Cardiac septum (tissue), 1 donor: Measurements from ENCODE around the gene NMBR. TPM values are rescaled to one million over a fixed set of nuclear protein-coding genes. Genes with fewer than 3 reads are reported as not detected.
"Not testable (repeated sequence)": the region's sequence is repeated elsewhere in the genome, so short reads cannot be mapped to it uniquely, and the experiment has no call there.

Source experiments
- DNase-seq: peaks from one replicate; pipeline ENCODE4 v3.0.0-alpha.2; 2020; ENCODE audit warnings: low spot score
- intact Hi-C: fragments of 100-400 bp; cut with DNase I; formaldehyde crosslinking; loops from one replicate; pipeline ENCODE4 v1.14.0; 2022
- total RNA-seq: library from RNA; stranded (reverse); fragmentation: NEBNext Ultra II Directional; extraction: Animal tissue kit (Norgen Biotek cat#: 25700); gene quantifications from one replicate; pipeline ENCODE4 v1.2.1, GENCODE V29; 2021
- donor health status: DM: no; HTN: no; CAD: no.

The NMBR gene
- total RNA-seq, 1 donor from 2014 or later = not detected

DNA sequence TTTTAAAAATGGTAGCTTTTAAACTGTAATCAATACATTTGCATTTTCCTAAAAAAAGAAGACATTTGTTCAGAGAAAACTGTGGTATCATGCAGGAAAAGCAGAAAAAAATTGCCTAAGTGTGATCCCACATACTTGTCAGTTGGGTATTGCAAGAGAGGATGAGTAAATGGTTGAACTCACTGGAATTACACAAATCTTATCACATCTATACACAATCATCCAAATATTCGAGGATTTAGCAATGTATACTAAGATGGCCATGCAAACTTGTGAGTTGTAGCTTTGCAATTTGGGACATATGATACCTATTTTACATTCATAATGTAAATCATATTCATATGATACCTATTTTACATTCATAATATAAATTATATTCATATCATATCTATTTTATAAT is 72.4 kb downstream of the NMBR start:
- intact Hi-C loops = no loop called here

DNA sequence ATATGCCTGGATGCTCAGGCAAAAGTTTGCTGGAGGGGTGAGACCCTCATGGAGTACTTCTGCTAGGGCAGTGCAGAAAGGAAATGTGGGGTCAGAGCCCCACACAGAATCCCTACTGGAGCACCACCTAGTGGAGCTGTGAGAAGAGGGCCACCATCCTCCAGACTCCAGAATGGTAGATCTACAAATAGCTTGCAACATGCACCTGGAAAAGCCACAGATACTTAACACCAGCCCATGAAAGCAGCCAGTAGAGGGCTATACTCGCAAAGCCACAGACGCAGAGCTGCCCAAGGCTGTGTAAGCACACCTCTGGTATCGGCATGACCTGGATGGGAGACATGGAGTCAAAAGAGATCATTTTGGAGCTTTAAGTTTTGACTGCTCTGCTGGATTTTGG is 74.9 kb downstream of the NMBR start:
- intact Hi-C loops = no loop called here
- no peak for DNase-seq

More for the DNA sequence above, 72.4 kb downstream of the NMBR start:
- DNase-seq = no peak

DNA sequence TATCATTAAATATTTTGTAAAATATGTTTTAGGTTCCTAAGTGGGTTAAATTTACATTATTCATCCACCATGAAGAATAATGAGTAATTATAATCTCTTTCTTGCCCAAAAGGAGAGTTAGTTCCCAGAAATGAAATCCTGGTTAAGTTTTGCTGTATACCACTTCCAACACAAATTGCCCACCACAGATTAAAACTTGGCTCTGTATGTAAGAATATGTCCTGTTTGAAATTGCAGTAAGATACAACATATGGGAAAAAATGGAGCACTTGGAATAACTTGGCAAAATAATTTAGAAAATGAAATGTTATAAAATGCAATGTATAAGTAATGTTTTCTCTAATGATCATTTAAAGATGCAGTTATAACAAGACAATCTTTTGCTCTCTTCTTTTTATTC is 78.5 kb downstream of the NMBR start:
- intact Hi-C loops = no loop called here

DNA sequence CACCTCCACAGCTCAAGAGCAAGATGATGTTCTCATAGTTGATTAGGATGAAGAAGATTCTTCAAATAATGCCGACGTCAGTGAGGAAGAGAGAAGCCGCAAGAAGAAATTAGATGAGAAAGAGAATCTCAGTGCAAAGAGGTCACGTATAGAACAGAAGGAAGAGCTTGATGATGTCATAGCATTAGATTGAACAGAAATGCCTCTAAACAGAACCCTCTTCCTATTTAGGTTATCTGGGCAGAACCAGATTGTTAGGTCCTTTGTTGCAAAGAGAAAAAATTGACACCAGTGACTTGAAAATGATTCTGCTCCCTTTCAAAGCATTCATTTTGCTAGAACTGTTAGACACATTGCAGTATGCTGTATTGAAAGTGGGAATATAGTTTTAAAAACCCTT is 84.1 kb downstream of the NMBR start:
- intact Hi-C loops, DNase-seq: not testable (repeated sequence)

More for the DNA sequence above, 78.5 kb downstream of the NMBR start:
- DNase-seq = no peak

DNA sequence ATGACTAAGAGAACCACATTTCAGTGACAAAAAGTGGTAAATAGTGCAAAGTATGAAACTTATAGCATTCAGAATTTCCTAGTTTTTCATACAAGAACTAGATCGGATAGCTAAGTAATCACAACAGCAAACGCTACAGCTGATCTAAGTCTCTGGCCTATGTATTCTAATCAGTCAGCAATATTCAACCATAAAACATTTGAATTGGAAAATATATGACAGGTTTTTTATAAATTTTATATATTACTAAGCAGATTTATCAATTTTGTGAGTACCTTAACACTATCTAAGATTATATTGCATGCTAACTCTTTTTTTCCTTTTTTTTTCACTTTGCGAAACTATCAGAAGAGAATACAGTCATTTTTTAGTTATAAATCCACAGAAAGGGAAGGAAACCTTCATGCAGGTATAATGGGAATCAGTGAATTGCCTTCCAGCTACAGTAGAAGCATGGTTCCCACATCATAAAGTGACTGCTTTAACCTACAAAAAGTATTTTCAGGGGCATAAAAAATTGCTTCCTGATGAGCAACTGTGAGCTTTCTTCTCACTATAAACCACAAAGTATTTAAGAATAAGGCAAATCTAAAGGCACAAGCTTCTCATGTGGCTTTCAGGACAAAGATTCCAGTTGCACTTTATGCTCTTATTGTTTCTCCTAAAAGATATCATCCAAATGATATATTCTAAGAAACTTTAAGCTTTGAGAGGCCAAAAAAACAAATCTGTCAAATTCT is 88.2 kb downstream of the NMBR start:
- intact Hi-C loops = no loop called here
- DNase-seq = no peak

DNA sequence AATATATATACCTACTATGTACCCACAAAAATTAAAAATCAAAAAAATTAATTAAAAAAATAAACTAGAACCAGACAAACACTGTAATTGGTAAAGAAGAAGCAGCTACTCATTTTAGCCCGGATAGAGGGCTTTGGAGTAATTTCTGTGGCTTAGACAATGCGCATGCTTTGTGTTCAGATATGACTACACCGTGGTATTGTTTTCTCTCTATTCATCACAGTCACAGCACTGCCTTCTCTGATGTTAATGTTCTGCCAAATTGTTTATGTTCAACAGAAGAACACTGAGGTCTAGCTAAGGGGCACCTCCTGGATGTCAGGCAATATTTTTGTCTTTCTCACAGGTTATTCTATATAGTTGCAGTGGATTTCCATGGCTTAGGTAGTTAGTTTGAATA is 91.7 kb downstream of the NMBR start:
- intact Hi-C loops = no loop called here
- DNase-seq = no peak

DNA sequence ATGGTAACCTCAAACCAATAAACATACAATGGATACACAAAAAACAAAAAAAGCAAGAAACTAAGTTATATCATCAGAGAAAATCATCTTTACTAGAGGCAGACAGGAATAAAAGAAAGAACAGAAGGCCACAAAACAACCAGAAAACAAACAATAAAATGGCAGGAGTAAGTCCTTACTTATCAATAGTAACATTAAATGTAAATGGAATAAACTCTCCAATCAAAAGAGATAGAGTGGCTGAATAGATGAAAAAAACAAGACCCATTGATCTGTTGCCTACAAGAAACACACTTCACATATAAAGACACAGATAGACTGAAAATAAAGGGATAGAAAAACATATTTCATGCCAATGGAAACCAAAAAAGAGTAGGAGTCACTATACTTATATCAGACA is 95.5 kb downstream of the NMBR start:
- intact Hi-C loops = no loop called here
- DNase-seq = no peak

DNA sequence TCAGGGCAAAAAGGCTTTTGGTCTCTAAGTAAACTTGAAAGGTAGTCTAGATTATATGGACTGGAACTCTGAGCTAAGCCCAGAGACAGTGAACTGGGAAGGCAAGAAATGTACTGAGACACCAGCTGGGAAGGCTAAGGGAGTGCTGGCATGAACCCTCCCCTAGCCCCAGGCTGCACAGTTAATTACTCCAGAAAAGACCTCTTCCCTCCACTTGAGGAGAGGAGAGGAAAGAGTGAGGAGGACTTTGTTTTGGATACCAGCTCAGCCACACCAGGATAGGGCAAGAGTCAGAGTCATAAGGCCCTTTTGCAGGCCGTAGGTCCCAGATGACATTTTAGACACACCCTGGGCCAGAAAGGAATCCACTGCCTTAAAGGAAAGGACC is 98.3 kb downstream of the NMBR start:
- DNase-seq = no peak
- intact Hi-C loops = no loop called here

DNA sequence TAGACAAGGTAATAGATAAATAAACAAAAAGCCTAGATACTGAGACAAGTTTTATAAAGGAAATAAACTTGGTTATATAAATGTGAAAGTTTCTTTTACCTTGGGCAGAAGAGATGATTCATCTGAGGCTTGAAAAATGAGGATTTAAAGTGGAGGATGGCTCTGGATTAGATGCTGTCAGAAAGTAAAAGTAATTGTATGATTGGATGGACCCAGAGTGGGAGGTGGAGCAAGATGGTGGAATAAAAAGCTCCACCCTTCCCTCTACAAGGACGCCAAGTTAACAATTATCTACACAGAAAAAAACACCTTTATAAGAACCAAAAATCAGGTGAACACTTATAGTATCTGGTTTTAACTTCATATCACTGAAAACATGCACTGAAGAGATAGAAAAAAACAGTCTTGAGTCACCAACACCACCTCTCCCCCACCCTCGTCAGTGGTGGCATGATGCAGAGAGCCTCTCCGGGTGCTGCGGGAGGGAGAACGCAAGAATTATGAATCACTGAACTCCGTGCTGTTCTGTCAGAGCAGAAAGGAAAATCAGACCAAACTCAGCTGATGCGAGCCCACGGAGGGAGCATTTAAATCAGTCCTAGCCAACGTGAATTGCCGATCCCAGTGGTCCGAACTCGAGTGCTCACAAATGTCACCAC is 98.9 kb downstream of the NMBR start:
- intact Hi-C loops = no loop called here
- no peak for DNase-seq

DNA sequence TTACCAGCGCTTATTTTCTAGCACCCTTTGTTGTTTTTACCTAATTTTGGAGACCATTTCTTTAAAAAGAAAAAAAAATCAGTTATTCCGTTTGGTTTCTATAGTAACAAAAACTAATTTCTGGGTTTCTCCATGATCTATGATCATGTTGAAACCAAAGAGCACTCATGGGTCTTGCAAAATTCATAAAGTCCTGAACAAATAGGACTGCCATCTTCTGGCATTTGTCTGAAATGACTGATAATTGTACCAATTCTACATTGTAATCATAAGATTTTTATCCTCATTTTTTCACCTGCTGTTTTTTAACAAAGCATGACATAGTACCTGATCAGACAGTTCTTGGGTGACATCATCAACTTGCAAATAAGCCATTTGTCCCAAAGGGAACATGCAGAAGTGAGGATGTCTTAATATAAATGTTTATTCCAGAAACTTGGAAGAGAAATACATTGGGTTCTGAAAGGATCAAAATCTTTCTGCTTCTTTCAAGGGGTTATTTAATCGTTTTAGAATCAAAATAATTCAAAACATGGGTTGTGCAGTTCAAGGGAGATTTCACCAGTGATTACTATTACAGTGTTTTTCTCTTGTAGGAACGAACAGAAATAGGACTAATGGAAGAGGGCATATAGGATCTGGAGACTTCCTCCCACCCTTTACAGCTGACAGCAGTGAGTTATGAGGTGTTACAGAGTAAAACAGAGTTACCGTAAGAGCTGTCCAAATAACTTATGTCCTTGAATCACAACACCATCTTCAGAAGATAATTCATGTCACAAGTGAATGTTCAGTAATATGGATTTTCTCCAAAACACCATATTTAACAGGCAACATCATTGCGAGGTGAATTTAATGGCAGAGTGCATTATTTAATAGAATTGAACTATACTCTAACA is 101.3 kb downstream of the NMBR start:
- no peak for DNase-seq
- intact Hi-C loops = no loop called here

DNA sequence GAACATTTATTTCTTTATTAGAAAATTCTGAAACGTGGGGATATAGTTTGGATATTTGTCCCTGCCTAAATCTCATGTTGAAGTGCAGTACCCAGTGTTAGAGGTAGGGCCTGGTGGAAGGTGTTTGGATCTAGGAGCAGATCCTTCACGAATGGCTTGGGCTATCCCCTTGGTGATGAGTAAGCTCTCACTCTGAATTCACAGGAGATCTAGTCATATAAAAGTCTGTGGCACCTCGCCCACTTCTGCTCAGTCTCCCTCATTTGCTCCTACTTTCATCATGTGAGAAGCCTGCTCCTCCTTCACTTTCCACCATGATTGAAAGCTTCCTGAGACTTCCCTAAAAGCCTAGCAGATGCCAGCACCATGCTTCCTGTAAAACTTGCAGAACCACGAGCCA is 111.0 kb downstream of the NMBR start:
- intact Hi-C loops = no loop called here
- no peak for DNase-seq

DNA sequence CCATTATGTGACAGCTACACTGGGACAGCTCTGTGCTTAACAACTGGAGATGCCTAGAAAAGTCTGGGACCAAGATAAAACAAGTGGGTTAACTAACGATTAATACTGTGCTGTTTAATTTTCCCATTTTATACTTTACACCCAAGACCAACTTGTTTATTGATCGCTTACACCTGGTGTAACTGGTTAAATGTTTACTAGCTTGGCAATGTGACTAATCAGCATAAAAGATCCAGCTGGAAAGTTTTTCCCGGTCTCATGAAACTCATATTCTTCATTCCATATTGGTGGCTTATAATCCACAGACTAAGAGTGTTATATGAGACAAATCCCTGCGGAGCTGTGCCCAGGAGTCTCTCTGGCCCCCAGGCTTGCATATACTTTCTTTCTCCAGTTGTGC is 115.9 kb downstream of the NMBR start:
- intact Hi-C loops = no loop called here
- no peak for DNase-seq

DNA sequence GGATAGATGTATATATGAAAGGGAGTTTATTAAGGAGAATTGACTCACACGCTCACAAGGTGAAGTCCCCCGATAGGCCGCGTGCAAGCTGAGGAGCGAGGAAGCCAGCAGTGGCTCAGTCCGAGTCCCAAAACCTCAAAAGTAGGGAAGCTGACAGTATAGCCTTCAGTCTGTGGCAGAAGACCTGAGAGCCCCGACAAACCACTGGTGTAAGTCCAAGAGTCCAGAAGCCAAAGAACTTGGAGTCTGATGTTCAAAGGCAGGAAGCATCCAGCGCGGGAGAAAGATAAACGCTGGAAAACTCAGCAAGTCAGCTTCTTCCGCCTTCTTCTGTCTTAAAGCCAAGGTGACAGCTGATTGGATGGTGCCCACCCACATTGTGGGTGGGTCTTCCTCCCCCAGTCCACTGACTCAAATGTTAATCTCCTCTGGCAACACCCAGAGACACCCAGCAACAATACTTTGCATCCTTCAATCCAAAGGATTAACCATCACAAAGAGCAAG is 116.8 kb downstream of the NMBR start:
- no peak for DNase-seq
- intact Hi-C loops = no loop called here

DNA sequence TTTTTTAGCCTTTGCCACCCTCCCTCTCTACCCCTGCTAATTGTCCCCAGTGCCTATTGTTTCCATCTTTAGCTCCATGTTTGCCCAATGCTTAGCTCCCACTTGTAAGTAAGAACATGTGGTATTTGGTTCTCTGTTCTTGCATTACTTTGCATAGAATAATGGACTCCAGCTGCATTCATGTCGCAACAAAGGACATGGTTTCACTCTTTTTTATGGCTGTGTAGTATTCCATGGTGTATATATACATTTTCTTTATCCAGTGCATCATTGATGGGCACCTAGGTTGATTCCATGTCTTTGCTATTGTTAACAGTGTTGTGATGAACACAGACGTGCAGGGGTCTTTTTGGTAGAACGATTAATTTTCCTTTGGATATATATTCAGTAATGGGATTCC is 118.4 kb downstream of the NMBR start:
- intact Hi-C loops = no loop called here
- no peak for DNase-seq

DNA sequence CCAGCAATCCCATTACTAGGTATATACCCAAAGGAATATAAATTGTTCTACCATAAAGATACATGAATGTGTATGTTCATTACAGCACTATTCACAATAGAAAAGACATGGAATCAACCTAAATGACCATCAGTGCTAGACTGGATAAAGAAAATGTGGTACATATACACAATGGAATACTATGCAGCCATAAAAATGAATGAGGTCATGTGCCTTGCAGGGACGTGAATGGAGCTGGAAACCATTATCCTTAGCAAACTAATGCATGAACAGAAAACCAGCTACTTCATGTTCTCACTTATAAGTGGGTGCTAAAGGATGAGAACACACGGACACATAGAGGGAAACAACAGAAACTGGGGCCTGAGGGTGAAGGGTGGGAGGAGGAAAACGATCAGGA is 119.1 kb downstream of the NMBR start:
- intact Hi-C loops, DNase-seq: not testable (repeated sequence)

DNA sequence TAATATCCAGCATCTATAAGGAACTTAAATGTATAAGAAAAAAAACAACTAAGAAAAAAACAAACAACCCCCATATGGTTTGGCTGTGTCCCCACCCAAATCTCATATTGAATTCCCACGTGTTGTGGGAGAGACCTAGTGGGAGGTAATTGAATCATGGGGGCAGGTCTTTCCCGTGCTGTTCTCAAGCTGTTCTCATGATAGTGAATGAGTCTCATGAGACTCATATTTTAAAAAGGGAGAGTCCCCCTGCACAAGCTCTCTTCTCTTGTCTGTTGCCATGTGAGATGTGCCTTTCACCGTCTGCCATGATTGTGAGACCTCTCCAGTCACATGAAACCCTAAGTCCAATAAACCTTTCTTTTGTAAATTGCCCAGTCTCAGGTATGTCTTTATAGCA is 119.8 kb downstream of the NMBR start:
- no peak for DNase-seq
- intact Hi-C loops = no loop called here

DNA sequence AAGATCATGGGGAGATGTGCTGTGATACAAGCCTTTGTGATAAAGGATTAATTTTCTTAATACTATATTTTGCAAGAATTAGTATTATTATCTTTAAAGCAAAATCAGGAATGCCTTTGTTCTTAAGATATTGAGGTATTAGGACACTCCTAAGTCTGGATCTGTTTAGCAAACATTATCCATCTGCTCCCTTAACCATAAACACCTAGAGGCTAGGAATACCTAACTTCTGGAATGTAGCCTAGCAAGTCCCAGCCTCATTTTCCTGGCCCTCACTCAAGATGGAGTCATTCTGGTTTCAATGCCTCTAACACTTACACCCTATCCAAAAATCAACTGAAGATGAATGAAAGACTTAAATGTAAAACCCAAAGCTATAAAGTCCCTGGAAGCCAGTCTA is 120.5 kb downstream of the NMBR start:
- DNase-seq = no peak
- intact Hi-C loops = no loop called here
